Rectal smooth muscle tissue (tissue), 1 donor: ENCODE data around the gene FBXO45.
"Not testable (repeated sequence)": the region's sequence is repeated elsewhere in the genome, so short reads cannot be mapped to it uniquely, and the experiment has no call there.

ENCODE experiments used
- H3K27ac ChIP-seq: one replicate; pipeline ENCODE4 v1.7.0; 2013; ENCODE audit warnings: low read depth, low read length, inconsistent platforms
- H3K27me3 ChIP-seq: one replicate; pipeline ENCODE4 v1.7.0; 2013; ENCODE audit warnings: low read length; ENCODE audit not compliant: control insufficient read depth, insufficient read depth
- H3K36me3 ChIP-seq: one replicate; pipeline ENCODE4 v1.7.0; 2013; ENCODE audit warnings: low read length; ENCODE audit not compliant: control insufficient read depth, insufficient read depth
- H3K4me1 ChIP-seq: one replicate; pipeline ENCODE4 v1.7.0; 2013; ENCODE audit warnings: low read length; ENCODE audit not compliant: control insufficient read depth, insufficient read depth
- H3K4me3 ChIP-seq: one replicate; pipeline ENCODE4 v1.7.0; 2013; ENCODE audit warnings: low read length
- H3K9ac ChIP-seq: one replicate; pipeline ENCODE4 v1.7.0; 2013; ENCODE audit warnings: low read length

Gene FBXO45, protein sequence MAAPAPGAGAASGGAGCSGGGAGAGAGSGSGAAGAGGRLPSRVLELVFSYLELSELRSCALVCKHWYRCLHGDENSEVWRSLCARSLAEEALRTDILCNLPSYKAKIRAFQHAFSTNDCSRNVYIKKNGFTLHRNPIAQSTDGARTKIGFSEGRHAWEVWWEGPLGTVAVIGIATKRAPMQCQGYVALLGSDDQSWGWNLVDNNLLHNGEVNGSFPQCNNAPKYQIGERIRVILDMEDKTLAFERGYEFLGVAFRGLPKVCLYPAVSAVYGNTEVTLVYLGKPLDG

DNA sequence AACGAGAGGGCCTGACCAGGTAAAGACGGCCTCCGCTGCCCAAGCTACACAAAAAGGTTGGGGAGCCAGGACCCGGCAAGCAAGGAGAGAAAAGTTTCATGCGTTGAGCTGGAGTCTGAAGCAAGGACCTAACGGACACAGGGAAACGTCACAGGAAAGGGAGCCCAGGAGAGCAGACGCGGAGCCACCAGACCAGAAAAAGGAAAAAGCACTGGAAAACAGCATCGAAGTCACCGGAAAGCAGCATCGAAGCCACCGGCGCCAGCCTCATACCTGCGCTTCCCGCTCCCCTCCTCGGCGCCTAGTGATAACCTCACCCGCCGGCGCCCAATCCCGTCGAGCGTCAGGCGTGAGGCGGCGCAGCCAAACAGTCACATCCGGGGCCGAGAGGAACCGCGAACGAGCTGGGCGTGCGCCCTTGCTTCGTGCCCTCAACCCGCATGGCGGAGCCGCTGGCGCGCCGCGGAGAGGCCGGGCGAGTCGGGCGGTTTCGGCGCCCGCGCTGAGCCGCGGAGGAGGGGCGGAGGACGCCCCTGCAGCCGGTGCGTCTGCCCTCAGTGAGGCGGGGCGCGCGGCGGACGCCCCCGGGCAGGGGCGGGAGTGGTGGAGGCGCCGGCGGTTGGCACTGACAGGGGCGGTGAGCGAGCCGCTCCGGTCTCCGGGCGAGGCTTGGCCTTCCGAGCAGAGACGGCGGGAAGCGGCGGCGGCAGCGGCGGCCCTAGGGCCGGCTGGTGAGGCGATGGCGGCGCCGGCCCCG is at the start of gene FBXO45, which contains the start of gene WDR53:
Gene FBXO45, plus strand, starts transcription at position 415 of the 757 bp plus-strand sequence. Its CDS starts 325 bp downstream, at position 740.
Gene WDR53, minus strand, starts transcription at position 309 of the 757 bp plus-strand sequence. CDS start 7,079 bp downstream, outside the sequence.
- peak within 1 kb of the TSS; percentile 77 for H3K9ac ChIP-seq
- no peaks in the 10 kb centered on the region for H3K27me3 ChIP-seq
- peaks cover 15% of the 10 kb centered on the region for H3K4me1 ChIP-seq
- peak within 1 kb of the TSS; percentile 82 for H3K4me3 ChIP-seq
- peak within 1 kb of the TSS; percentile 66 for H3K27ac ChIP-seq
- H3K36me3 ChIP-seq: no peaks in the 10 kb centered on the region

DNA sequence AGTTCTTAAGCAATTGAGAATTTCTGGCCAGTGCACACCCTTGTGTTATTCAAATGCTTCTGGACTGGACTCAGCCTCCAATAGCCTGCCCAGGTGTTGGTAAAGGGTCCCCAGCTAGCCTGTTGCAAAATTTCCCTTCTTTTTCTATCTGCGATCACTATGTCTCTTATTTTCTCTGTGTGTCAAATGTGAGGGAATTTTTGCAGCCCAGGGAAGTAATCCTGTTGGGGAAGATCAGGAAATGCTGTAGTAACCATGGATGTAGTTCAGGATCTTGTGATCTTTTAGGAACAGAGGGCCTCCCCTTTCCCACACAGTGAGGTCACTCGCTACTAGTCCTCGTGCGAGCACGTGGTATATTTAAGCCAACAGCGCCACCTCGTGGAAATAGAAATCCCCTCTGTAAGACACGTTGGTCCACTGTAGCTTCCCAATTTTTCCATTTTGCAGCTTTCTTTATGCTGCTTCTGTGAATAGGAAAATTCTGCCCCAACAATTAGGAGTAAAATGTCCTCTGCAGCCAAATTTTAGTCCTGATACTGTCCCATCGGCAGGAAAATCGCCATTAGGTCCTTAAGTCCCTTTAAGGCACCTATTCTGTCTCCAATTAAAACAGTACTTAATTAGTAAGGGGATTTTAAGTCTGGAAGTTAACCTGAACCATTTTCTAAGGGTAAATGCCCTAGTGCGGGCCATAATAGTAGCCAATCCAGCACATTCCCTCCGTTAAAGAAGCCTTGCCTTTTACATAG is 49.3 kb upstream of the FBXO45 start:
- H3K4me3 ChIP-seq: no peak overlapping the region
- no peak overlapping the region for H3K9ac ChIP-seq
- H3K27me3 ChIP-seq: no peaks in the 10 kb centered on the region
- H3K36me3 ChIP-seq: no peaks in the 10 kb centered on the region
- no peaks in the 10 kb centered on the region for H3K4me1 ChIP-seq
- no peak overlapping the region for H3K27ac ChIP-seq

DNA sequence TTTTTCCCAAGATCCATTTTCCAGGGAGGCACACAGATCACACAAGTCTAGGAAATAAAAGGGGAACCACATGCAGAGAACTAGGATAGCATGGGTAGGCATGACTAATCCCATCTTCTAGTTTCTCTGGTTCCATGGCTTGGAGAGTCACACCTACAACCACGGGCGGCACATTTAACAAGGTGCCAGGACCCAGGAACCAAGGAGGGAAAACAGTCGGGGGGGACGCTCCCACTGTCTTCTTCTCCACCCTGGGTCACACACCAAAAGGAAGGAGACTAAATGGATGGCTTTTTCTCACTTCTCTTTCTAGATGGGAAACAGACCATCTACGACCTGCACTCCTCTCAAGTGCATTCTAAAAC is 48.8 kb upstream of the FBXO45 start:
- Histone ChIP-seq H3K4me1 (no peaks in the 10 kb centered on the region), H3K36me3 (no peaks in the 10 kb centered on the region), H3K4me3 (no peak overlapping the region), H3K27me3 (no peaks in the 10 kb centered on the region), H3K9ac (no peak overlapping the region), H3K27ac (no peak overlapping the region)

DNA sequence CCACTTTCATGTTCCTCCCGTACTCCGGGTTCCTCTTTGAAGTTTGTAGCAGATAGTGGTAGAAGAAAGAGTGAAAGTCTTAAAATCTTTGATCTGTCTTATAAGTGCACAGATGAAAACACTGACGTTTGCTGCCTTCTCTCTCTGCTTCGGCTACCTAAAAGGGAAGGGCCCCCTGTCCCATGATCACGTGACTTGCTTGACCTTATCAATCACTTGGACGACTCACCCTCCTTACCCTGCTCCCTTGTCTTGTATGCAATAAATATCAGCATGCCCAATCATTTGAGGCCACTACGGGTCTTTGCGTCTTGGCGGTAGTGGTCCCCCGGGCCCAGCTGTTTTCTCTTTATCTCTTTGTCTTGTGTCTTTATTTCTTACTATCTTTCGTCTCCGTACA is 47.2 kb upstream of the FBXO45 start:
- H3K27ac ChIP-seq, H3K4me1 ChIP-seq, H3K27me3 ChIP-seq, H3K36me3 ChIP-seq, H3K9ac ChIP-seq, H3K4me3 ChIP-seq: not testable (repeated sequence)

DNA sequence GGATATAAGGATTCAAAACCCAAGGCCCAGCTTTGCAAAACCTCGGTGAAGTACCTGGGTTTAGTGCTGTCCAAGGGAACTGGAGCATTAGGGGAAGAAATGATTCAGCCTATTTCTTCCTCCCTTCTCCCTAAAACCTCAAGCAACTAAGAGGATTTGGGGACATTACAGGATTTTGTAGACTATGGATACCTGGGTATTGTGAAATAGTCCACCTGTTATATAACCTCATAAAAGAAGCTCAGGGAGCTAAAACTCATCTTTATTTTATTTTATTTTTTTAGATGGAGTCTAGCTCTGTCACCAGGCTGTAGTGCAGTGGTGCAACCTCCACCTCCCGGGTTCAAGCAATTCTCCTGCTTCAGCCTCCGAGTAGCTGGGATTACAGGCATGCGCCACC is 44.6 kb upstream of the FBXO45 start:
- Histone ChIP-seq H3K4me1 (no peaks in the 10 kb centered on the region), H3K4me3 (no peak overlapping the region), H3K27me3 (no peaks in the 10 kb centered on the region), H3K9ac (no peak overlapping the region), H3K27ac (no peak overlapping the region), H3K36me3 (no peaks in the 10 kb centered on the region)

DNA sequence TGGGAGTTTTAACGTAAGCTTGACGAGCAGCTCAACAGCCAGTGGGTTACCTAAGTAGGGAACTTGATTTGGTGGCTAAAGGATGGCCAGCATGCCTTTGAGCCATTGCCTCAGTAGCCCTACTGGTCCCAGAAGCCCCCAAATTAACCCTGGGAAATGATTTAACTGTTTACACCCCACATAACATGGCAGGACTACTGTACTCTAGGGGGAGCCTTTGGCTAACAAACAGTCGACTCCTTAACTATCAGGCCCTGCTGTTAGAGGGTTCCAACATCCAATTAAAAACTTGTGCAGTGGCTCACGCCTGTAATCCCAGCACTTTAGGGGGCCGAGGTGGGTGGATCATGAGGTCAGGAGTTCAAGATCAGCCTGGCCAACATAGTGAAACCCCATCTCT is 43.9 kb upstream of the FBXO45 start:
- no peak overlapping the region for H3K27ac ChIP-seq
- H3K9ac ChIP-seq: no peak overlapping the region
- H3K4me1 ChIP-seq: no peaks in the 10 kb centered on the region
- no peaks in the 10 kb centered on the region for H3K27me3 ChIP-seq
- H3K36me3 ChIP-seq: no peaks in the 10 kb centered on the region
- no peak overlapping the region for H3K4me3 ChIP-seq

DNA sequence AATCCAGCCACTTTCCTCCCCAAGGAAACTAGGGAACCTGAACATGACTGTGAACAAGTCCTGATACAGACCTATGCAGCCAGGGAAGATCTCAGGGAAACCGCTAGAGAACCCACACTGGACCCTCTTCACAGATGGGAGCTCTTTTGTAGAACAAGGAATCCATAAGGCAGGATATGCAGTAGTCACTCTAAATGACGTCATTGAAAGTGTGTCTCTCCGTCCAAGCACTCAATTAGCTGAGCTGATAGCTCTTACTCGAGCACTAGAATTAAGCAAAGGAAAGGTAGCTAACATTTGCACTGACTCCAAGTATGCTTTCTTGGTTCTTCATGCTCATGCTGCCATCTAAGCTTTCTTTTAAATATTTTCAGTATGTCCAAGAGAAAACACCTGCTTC is 43.3 kb upstream of the FBXO45 start:
- no peaks in the 10 kb centered on the region for H3K36me3 ChIP-seq
- H3K27ac ChIP-seq: no peak overlapping the region
- no peaks in the 10 kb centered on the region for H3K27me3 ChIP-seq
- no peak overlapping the region for H3K9ac ChIP-seq
- H3K4me3 ChIP-seq: no peak overlapping the region
- H3K4me1 ChIP-seq: no peaks in the 10 kb centered on the region

DNA sequence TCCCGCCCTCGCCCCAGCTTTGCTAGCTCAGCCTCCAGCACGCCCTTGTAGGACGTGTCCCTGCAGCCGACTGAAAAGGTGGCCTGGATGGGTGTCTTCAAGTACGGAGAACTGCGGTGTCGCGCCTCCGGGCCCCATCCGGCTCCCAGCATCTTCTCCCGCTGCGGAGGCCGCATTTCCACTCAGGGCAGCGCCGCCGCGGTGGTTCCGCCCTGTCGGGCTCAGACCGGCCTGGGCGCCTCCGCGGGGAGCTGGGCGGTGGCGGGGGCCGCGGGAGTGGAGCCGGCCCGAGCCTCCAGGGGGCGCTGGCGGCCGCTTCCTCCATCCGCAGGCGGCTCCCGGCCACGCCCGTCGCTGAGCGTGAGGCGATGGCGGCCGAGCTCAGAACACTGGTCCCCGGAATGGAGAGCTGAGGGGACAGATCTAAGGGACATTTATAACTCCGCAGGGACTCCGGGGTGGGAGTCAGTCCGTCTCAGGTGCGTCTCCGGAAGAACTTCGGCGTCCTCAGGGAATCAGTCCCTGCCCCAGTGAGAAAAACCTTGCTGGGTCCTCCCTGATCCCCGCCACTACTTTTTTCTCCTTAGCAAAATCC is 39.7 kb upstream of the FBXO45 start:
- peak overlapping the region; percentile 2 for H3K9ac ChIP-seq
- peak overlapping the region; percentile 76 for H3K27ac ChIP-seq
- H3K36me3 ChIP-seq: no peaks in the 10 kb centered on the region
- no peaks in the 10 kb centered on the region for H3K27me3 ChIP-seq
- H3K4me3 ChIP-seq: peak overlapping the region; percentile 60
- H3K4me1 ChIP-seq: no peaks in the 10 kb centered on the region

DNA sequence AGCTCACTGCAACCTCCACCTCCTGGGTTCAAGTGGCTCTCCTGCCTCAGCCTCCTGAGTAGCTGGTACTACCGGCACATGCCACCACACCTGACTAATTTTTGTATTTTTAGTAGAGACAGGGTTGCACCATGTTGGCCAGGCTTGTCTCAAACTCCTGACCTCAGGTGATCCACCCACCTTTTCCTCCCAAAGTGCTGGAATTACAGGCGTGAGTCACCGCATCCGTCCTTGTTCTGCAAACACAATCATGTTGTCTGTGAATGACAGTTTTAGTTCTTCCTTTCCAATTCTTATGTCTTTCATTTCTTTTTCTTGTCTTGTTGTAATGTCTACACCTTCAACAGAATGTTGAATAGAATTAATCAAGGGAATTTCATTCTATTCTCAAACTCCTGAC is 37.0 kb upstream of the FBXO45 start:
- Histone ChIP-seq H3K27me3 (no peaks in the 10 kb centered on the region), H3K4me1 (no peaks in the 10 kb centered on the region), H3K4me3 (no peak overlapping the region), H3K9ac (no peak overlapping the region), H3K27ac (no peak overlapping the region), H3K36me3 (no peaks in the 10 kb centered on the region)

DNA sequence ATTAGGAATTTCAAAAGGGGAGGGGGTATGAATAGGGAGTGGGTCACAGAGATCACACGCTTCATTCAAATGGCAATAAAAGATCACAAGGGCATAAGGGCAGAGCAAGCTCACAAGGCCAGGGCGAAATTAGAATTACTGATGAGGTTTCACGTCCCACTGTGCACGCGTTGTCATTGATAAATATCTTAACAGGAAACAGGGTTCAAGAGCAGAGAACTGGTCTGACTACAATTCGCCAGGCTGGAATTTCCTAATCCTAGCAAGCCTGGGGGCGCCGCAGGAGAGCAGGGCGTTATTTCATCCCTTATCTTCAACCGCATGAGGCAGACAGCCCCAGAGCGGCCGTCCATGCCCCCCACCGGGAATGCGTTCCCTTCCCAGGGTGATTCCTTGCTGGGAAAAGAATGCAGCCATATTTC is 35.2 kb upstream of the FBXO45 start:
- no peaks in the 10 kb centered on the region for H3K4me1 ChIP-seq
- no peak overlapping the region for H3K27ac ChIP-seq
- no peak overlapping the region for H3K4me3 ChIP-seq
- H3K36me3 ChIP-seq: no peaks in the 10 kb centered on the region
- no peaks in the 10 kb centered on the region for H3K27me3 ChIP-seq
- no peak overlapping the region for H3K9ac ChIP-seq

DNA sequence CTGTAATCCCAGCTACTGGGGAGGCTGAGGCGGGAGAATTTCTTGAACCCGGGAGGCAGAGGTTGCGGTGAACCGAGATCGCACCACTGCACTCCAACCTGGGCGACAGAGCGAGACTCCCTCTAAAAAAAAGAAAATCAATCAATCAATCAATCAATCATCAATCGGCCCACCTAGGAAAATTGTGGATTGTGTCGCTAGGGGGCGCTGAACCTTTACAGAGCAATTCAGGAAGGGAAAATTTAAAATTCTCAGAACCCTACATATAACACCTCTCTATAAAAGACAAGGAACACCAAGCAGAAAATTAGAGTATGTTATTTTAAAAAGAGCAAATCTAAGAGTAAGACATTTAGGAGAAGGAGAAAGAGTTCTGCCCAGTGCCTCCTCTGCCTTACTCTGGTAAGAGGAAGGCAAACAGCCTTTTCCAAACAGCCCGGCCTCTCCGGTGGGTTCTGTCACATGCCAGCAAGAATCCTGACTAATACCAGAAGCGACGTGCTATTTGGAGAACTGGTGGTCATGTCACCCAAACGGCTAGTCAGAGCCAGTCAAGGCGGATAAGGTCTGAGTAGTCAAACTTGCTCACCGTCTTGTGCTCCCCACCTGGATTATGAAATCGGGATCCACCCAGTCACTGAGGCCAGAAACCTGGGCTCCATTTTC is 31.0 kb upstream of the FBXO45 start:
- Histone ChIP-seq H3K27me3 (no peaks in the 10 kb centered on the region), H3K4me1 (no peaks in the 10 kb centered on the region), H3K9ac (no peak overlapping the region), H3K4me3 (no peak overlapping the region), H3K27ac (no peak overlapping the region), H3K36me3 (no peaks in the 10 kb centered on the region)
